HL-60 (cell line): Measurements from ENCODE around the gene CREB5.

Experiments used
- CTCF ChIP-seq: IDR thresholded peaks from one replicate; pipeline ENCODE4 v1.5.1; 2011; ENCODE audit warnings: low read length, control low read depth, inconsistent platforms; ENCODE audit not compliant: insufficient read depth
- POLR2AphosphoS5 ChIP-seq: IDR thresholded peaks from 2 replicates; pipeline ENCODE4 v1.6.1; 2012; ENCODE audit warnings: low read depth
- REST ChIP-seq: IDR thresholded peaks from 2 replicates; pipeline ENCODE4 v1.6.1; 2012; ENCODE audit warnings: low read depth; ENCODE audit not compliant: insufficient replicate concordance
- SPI1 ChIP-seq: IDR thresholded peaks from 2 replicates; pipeline ENCODE4 v1.6.1; 2012; ENCODE audit warnings: low read depth, mild to moderate bottlenecking, borderline replicate concordance

DNA sequence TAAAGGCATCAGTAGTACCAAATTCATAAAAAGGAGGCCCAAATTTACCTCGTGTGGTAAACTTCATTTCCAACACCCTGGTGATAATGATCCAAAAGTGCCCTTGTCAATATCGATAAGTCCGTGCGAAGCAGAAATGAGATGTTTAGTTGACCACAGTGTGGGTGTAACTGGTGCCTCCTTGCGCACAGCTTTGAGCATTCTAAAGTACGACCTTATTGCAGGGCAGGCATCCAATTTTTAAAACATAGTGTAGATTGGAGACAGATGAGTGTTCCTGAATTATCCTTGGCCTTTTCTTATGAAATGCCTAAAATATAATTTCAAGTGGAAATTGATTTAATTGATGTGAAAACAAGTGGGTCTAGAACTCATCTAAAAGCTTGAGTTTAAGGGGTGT lies 297.4 kb downstream of the CREB5 start:
- no peak for TF ChIP-seq CTCF
- no peak for TF ChIP-seq REST
- no peak for TF ChIP-seq POLR2AphosphoS5
- no peak for TF ChIP-seq SPI1
